ENCODE measurements around the gene VAPA.
"Not testable (repeated sequence)": the region's sequence is repeated elsewhere in the genome, so short reads cannot be mapped to it uniquely, and the experiment has no call there.

VAPA gene

DNA sequence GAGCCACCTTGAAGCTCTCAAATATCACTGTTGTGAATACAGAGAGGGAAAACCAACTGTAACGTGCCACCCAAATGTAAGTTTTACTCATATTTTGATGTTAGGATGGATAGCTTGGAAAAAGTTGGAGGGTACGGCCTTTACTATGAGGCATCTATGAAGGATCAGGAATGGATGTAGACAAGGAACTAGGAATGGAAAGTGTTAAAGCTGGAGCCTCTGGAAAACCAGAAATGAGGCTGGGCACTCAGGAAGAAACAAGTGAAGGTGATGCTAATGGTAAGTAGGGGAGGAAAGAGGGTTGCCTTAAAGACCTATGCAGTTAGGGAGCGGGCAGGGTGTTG is 27.8 kb upstream of the VAPA start:
- no peak for DNase-seq (ENCODE audit: low spot score)

- DNase-seq (ENCODE audit: low spot score): no peak
Observed at GRCh38 chr18:9887992-9888391, 25.8 kb upstream of the VAPA start.

DNA sequence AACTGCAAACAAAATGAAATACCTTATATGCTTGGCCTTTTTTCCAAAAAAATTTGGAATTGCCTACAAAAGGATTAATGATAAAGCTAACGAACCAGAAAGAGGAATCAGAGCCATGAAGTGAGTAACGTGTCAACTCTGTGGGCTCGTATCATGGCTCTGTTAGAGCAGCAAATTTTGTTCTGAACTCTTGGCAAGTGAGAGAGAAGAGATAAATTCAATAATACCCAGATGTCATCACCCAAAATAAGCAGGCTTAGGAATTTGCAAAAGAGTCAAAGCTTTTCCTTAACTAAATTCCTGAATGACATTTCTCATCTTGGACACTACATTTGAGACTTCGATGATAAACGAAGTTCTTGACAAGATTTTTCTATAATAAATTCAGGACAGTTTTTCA is 23.6 kb upstream of the VAPA start:
- no peak for DNase-seq (ENCODE audit: low spot score)

GRCh38 chr18:9890957-9891356 is 22.9 kb upstream of the VAPA start:
- DNase-seq (ENCODE audit: low spot score): no peak

- DNase-seq (ENCODE audit: low spot score): not testable (repeated sequence)
Observed at GRCh38 chr18:9891515-9891914, 22.3 kb upstream of the VAPA start.

DNA sequence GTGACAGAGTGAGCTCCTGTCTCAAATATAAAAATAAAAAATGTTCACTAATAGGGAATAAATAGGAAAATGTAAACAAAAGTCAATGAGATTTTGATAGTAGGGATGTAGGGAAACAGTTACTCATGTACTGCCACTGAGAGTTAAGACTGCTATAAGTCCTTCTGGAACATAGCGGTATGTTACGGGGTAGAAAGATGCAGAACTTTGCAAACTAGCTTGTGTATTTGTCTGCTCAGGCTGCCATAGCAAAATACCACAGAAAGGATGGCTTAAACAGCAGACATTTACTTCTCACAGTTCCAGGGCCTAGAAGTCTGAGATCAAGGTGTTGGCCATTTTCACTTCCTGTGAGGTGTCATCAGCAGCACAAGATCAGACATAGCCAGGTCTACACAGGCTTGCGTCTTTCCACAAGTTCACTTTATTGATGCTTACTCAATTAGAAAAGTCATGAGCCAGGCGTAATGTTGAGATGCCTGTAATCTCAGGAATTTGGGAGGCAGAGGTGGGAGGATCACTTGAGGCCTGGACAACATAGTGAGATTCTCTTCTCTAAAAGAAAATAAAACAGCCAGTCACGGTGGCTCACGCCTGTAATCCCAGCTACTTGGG is 19.3 kb upstream of the VAPA start:
- DNase-seq (ENCODE audit: low spot score): no peak

DNA sequence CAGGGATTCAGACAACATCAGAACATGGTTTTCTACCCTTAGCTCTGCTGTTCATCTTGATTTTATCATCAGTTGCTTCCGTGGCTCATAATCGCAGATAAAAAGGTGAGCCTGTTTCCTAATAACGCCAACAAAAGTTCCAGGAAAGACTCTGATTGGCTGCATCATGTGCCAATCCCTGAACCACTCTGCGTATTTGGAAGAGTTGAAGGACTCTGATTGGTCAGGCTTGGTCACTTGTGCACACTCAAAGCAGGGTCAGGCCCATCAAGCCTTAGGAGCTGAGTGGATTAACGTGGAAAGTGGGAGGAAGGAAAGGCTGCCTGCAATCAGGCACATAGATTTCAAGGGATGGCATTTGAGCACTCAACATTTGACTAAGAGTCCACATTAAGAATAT is 16.7 kb upstream of the VAPA start:
- no peak for DNase-seq (ENCODE audit: low spot score)

DNA sequence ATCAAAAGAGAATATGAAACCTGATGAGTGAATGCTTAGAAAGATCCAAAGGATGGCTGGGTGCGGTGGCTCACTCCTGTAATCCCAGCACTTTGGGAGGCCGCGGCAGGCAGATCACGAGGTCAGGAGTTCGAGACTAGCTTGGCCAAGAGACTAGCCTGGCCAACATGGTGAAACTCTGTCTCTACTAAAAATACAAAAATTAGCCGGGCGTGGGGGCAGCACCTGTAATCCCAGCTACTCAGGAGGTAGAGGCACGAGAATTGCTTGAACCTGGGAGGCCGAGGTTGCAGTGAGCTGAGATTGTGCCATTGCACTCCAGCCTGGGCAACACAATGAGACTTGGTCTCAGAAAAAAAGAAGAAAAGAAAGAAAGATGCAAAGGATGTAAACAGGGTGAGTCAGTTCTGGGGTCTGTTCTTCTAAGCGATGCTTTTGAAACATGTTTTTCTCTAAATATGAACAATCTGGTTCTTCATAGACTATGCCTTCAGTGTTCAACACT is 16.0 kb upstream of the VAPA start:
- not testable (repeated sequence) for DNase-seq (ENCODE audit: low spot score)

- DNase-seq (ENCODE audit: low spot score): peak; percentile 34
Observed at GRCh38 chr18:9898792-9899549, 14.8 kb upstream of the VAPA start.

DNA sequence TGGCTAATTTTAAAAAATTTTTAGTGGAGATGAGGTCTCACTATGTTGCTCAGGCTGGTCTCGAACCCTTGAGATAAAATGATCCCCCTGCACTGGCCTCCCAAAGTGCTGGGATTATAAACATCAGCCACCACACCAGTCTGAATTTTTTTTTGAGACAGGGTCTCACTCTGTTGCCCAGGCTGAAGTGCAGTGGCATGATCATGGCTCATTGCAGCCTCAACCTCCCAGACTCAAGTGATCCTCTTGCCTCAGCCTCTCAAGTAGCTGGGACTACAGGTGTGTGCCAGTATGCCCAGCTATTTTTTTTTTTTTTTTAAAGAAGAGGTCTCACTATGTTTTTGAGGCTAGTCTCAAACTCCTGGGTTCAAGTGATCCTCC is 14.3 kb upstream of the VAPA start:
- DNase-seq (ENCODE audit: low spot score): not testable (repeated sequence)

GRCh38 chr18:9900699-9901098 is 13.1 kb upstream of the VAPA start:
- no peak for DNase-seq (ENCODE audit: low spot score)

DNA sequence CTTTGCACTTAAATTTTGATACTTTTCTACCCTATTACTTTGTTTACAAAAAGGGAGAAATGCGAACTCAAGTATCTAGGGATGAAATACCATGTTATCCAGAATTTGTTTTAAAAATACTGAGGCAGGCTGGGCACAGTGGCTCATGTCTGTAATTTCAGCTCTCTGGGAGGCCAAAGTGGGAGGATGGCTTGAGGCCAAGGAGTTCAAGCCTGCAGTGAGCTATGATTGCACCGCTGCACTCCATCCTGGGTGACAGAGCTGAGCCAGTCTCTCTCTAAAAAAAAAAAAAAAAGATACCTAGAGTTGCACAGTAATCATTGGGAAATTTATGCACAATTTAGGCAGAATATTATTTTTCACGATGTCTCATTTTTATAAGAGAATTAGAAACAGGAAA is 12.4 kb upstream of the VAPA start:
- DNase-seq (ENCODE audit: low spot score): no peak

DNA sequence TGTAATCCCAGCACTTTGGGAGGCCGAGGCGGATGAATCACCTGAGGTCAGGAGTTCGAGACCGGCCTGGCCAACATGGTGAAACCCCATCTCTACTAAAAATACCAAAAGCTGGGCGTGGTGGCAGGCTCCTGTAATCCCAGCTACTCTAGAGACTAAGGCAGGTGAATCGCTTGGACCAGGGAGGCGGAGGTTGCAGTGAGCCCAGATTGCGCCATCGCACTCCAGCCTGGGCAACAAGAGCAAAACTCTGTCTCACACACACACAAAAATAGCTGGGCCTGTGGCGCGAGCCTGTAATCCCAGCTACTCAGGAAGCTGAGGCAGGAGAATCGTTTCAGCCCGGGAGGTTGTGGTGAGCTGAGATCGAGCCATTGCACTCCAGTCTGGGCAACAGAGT is 11.6 kb upstream of the VAPA start:
- not testable (repeated sequence) for DNase-seq (ENCODE audit: low spot score)

- no peak for DNase-seq (ENCODE audit: low spot score)
Observed at GRCh38 chr18:9902832-9903231, 11.0 kb upstream of the VAPA start.

DNA sequence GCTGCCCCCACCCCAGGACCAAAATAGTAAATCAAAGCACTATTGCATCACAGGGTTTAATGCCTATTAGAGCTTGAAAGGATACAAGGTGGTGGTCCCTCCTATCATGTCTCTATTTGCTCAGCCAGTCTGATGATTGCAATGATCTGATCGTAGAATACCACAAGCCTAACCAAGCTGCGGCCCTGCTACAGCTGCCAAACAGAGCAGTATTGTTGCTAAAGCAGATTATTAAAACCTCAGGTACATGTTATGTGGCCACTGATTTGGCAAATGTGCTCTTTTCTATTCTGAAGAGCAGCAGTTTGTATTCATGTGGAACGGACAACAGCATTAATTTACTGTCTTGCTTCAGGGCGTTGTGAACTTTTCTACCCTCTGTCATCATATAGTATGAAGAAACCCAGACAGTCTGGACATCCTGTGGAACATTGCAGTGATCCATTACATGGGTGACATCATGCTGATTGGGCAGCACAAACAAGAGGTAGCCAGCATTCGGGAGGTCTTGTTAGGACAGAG is 8.4 kb upstream of the VAPA start:
- no peak for DNase-seq (ENCODE audit: low spot score)

DNA sequence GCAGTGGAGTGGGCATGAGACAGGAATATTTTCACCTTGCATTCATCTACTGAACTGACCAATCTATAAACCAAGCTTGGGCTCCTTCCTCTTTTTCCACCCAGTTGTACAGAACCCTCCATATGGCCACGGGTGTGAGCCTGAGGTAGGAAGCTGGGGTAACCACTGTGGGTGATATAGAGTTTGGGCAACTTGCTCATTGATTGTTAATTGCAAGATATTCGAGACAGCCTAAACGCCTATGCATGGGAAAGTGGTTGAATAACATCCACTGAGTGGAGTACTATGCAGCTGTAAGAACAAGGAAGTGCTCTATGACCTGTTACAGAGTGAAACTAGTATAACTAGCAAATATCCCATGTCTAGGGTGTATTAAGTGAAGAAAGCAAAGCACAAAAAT is 7.3 kb upstream of the VAPA start:
- no peak for DNase-seq (ENCODE audit: low spot score)

DNA sequence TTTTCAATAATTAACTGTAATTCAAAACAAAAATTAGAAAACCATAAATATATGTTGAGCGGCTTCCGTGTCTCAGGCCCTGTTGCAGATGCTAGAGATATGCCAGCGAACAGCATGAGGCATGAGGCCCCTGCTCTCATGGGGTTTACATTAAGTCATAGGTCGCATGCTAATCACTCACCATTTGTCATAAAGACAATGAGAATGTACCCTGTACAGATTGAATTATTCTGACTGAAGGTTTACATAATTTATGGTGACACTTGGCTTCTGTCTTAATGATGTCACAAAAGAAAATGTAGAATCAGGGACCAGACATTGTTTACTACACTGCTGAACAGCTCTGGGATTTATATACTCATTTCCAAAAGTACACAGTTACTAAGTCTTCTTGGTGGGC is 5.9 kb upstream of the VAPA start:
- DNase-seq (ENCODE audit: low spot score): no peak

DNA sequence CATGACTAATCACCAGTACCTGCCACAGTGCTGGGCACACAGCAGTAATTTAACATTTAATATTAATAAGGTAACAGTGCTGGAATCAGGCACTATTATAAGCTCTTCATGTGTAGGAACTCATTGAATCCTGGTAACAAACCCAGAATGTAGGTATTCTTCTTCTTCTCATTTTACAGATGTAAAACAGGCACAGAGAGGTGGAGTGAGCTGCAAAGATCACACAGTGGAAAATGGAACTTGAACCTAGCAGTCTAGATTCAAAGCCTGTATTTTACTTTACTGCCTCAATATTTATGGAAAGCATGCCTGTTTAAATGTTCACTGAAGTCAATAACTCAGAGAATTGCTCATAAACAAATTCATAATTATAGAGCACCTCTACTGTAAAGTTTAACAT is 3.7 kb upstream of the VAPA start:
- no peak for DNase-seq (ENCODE audit: low spot score)

- DNase-seq (ENCODE audit: low spot score): no peak
Observed at GRCh38 chr18:9910661-9911060, 3.2 kb upstream of the VAPA start.

GRCh38 chr18:9911226-9911625 is 2.6 kb upstream of the VAPA start:
- no peak for DNase-seq (ENCODE audit: low spot score)

- DNase-seq (ENCODE audit: low spot score): not testable (repeated sequence)
Observed at GRCh38 chr18:9912285-9912684, 1.5 kb upstream of the VAPA start.

DNA sequence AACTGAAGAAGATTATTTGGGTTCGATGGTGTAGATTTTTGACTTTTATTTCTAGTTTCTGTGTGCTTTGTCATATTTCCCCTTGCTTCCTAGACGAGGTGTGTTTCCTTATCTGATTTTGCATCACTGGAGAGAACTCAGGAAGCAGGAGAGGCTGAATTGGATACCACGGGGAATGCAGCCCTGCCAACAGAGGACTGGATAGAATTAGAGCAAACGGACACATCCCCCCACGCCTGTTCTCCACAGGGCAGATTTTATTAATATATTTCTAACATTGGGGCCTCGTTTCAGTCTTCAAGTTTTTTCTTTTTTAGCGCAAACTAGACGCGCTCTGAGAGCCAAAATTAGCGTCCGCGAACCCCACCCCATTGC is 678 bp upstream of the VAPA start:
- DNase-seq (ENCODE audit: low spot score): no peak

DNA sequence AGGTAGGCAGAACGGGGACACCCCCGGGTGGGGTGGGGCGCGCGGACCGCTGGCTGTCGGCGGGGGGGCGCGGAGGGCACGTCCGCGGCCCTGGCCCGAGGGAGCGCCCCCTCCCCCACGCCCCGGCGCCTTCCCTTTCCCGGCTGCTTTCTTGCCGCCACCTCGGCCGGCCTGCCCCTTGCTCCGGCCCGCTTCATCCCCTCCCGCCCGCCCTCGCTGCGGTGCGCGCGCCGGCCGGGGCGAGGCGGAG is 443 bp downstream of the VAPA start:
- peak; percentile 59 for DNase-seq (ENCODE audit: low spot score)

All from SW480 (cell line).